PC-3 (cell line): Measurements from ENCODE around the gene RWDD3.

ENCODE experiments used
- CTCF ChIP-seq: fragments of 300-600 bp; sonication (generic); conservative IDR thresholded peaks from 2 replicates; pipeline ENCODE4 v1.5.1; 2017; ENCODE audit warnings: antibody characterized with exemption, low read depth, mild to moderate bottlenecking, low read length
- EZH2 ChIP-seq: fragments of 300-600 bp; sonication (generic); IDR thresholded peaks from one replicate; pipeline ENCODE4 v1.6.1; 2017; ENCODE audit warnings: antibody characterized with exemption, mild to moderate bottlenecking, low read length; ENCODE audit not compliant: unreplicated experiment

GRCh38 chr1:95230768-95231191, 3.2 kb upstream of the RWDD3 start:
- TF ChIP-seq CTCF (no peak), EZH2 (no peak)
